ENCODE results near the gene VANGL1.

DNA sequence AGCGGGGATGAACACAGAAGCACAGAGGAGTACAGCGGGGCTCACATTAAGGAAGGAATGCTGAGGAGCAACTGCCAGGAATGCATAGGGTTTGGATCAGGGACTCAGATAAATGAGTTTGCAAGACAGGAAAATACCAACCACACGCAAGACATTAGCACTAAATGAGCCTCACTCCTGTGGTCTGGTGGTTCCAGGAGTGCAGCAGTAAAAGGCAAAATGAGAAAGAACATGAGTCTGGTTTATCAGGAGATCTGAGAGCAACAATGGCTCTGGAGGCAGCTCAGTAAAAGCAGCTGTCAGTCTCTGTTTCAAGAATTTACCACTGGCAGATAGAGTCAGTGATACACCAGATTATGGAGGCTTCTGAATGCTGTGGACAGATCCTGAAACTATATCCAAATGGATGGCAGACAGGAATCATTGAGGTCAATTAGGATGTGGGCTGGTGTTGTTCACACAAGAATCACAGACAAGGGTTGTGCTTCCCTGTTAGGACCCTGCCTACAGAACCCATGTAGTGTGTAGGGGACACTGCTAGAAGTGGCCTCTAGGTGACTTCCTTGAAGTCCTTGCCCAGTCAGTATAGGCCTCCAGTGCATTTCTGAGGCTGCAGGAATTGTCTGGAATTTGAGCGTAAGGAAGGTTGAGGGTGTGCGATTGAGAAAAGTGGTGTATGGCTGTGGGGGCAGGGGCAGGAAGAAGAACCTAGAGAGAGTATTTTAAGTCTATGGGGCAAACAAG, 76.4 kb downstream of the VANGL1 start:
- TF ChIP-seq ZNF274 (IDR thresholded peaks at IDR 0.05; ENCODE audit: borderline replicate concordance, extremely low read depth, low read length) (no peak), ASH2L (IDR thresholded peaks at IDR 0.05; ENCODE audit: low read length) (no peak), RFX5 (IDR thresholded peaks at IDR 0.05; ENCODE audit: borderline replicate concordance, low read depth, low read length) (no peak)
- TF ChIP-seq, protein P1, sequence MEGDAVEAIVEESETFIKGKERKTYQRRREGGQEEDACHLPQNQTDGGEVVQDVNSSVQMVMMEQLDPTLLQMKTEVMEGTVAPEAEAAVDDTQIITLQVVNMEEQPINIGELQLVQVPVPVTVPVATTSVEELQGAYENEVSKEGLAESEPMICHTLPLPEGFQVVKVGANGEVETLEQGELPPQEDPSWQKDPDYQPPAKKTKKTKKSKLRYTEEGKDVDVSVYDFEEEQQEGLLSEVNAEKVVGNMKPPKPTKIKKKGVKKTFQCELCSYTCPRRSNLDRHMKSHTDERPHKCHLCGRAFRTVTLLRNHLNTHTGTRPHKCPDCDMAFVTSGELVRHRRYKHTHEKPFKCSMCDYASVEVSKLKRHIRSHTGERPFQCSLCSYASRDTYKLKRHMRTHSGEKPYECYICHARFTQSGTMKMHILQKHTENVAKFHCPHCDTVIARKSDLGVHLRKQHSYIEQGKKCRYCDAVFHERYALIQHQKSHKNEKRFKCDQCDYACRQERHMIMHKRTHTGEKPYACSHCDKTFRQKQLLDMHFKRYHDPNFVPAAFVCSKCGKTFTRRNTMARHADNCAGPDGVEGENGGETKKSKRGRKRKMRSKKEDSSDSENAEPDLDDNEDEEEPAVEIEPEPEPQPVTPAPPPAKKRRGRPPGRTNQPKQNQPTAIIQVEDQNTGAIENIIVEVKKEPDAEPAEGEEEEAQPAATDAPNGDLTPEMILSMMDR (IDR thresholded peaks at IDR 0.05; ENCODE audit: control extremely low read depth in 1 of 3, insufficient read depth in 1 of 3, low read depth in 1 of 3, low read length in 3 of 3), result peak in 1 of 3 experiments; percentile 20; a peak in 1 of 4 replicates

All from H1 (cell line).